Hippocampal formation (tissue), 2 donors: ENCODE data around the gene TOMM6.

Experiments
- DNase-seq, 2 donors: peaks; one replicate each; lab custom pipeline; 2025; lab: John Stamatoyannopoulos, UW

Gene TOMM6

DNA sequence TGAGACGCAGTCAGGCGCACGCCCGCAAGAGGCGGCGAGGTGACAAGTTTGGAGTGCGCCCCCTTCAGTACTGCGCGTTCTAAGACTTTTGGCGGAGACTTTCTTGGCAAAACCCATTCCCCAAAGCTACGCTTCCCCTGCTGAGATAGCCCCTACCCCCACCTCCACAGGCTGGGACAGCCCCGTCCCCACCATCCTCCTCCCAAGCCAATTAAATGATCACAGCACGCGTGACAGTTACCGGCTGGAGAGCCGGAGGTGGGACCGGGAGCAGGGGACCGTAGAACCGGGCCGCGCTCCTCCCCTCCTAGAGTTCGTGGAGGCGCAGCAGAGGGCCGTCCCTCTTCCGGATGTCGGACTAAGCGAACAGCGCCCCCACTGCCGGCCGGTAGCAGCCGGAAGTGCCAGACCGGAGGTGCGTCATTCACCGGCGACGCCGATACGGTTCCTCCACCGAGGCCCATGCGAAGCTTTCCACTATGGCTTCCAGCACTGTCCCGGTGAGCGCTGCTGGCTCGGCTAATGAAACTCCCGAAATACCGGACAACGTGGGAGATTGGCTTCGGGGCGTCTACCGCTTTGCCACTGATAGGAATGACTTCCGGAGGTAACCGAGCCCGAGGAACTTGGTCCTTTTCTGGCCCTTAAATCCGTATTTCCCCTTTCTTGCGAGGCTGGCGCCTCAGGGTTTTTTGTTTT lies at the start of gene TOMM6:
Gene TOMM6, plus strand, starts transcription at position 476 of the 699 bp plus-strand sequence. Its CDS starts 4 bp downstream, at position 480.
- DNase-seq = peak; percentile 91 to 93

DNA sequence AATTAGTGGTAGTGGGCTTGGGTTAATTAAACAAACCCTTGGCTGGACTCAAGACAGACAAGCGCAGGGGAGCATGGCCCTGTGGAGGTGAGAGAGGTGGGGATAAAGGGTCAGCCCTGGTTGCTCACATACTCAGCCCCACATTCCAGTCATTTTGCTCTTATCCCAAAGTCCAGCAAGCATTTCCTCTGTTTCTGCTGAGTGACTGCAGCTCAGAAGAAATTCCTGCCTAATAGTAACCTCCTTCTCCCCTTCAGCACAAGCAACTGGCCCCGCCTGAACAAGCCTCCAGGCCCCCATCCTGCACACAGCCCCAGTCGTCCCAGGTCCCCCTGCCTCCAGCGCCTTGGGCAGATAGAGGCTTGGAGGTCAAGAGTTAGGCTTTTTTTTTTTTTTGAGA lies 48.5 kb upstream of the TOMM6 start:
- DNase-seq = no peak

DNA sequence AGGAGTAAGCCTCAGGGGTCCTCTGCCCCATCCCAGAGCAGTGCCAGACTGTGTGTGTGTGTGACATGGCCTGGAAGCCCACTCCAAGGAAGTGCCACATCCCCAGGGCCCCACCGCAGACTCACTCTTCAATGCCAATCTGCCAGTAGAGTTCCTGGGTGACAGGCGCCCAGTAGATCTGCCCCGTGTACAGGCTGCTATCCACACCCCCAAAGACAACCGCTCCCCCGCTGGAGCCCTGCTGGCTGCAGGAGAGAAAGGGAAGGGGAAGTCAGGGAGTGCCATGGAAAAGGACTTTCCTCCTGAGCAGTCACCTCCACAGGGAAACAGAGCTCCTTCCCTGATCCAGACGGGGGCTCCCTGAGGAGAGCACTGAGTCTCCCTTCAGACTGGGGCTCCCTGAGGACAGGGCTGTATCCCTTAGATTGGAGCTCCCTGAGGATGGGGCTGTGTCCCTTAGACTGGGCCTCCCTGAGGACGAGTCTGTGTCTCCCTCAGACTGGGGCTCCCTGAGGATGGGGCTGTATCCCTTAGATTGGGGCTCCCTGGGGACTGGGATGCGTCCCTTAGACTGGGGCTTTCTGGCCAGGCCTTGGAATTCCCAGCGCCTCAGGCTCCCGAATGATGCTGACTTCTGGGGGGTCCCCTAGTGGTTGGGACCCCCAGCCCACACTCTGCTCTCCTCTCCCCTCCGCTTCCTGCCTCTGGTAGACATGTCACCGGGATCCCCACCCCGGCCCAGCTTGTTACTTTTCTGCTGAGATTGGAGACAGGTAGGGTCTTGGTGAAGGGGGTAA lies 46.9 kb upstream of the TOMM6 start:
- DNase-seq = no peak

DNA sequence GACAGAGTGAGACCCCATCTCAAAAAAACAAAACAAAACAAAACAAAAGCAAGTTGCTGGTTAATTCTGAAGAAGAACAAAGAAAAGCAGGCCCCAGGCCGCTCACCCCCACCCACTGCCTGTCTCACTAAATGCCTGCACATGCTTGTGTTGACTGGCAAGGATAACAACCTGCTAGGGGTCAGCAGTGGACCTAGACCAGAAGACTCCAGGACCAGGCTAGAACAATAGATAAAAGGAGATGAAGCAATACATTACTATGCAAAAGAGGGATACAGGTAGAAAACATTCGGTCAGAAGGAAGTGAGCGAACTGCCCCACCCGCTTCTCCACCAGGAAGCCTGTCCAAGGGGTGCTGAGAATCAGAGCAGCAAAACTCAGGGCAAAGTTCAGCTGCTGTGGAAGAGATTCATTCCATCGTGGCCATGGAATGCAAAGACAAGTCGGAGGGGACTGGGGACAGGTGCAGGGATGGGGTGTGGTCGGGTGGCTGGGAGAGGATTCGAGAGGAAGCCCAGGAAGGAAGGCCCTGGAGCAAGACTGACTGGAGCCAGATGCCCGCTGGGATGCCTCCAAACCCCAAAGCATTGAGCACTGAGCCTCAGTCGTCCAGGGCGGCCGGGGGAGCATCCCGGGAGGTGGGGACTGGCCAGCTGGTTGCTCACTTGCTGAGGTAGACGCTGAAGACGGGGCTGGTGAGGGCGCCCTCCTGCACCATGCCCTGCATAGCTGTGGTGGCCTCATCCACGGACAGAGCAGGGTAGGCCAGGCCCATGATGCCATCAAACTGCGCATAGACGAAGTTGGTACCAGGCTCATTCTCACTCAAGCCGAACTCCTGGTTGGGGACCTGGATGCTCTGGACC lies 45.6 kb upstream of the TOMM6 start:
- no peak for DNase-seq

DNA sequence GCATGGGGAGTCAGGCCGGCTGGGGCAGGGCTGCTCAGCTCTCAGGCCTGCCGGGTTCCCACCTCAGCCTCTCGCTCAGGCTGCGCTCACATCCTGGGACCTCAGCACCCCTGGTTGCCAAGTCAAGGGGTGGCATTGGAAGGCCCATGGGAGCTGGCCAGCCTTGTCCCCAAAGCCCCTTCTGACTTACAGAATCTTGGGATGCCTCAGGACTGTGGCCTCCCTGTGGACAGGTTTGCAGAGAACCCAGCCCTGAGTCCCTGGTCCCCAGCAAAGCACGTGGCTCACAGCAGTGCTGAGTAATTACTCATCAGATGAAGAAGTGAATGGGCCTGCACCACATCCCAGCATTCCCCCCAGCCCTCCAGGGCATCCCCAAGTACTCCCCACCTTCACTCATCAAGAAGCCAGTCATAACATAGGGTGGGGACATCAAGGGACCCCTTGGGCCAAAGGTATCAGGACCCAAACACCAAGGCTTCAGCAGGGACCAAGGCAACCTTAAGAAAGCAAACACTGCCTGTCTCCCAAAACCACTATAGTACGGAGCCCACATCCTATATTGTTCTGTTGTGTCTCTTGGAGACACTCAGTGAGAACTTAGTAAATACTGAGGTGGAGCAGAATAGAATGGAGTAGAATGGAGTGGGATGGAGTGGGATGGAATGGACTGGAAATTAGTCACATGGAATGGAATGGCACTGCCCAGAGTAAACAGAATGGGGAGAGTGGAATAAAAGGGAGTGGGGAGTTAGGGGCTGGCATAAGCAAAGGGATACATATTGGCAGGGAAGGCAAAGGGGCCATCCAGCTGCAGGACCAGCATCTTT lies 43.9 kb upstream of the TOMM6 start:
- no peak for DNase-seq

DNA sequence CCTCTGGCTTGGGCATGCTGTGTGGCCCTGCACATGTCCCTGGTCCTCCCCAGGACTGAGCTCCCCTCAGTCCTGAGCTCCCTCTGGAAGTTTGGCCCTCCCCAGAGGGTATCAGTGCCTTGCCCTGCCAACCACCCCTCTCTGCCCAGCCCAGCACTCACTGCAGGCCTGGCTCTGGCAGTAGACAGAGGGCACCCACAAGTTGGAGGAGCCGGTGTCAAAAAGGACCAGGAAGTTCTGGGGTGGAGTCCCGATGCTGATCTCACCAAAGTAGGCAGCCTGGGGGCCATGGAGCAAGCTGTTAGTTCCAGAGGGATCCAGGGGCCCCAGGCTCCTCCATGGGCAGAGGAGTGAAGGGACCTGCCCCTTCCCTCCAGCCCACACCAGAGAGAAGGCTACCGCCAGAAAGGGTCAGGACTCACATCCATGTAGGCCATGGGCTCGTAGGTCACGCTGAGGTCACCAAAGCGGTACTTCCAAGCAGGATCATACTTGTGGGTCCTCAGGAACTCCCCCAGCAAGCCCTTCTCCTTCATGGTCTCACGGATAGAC lies 43.2 kb upstream of the TOMM6 start:
- DNase-seq = no peak

DNA sequence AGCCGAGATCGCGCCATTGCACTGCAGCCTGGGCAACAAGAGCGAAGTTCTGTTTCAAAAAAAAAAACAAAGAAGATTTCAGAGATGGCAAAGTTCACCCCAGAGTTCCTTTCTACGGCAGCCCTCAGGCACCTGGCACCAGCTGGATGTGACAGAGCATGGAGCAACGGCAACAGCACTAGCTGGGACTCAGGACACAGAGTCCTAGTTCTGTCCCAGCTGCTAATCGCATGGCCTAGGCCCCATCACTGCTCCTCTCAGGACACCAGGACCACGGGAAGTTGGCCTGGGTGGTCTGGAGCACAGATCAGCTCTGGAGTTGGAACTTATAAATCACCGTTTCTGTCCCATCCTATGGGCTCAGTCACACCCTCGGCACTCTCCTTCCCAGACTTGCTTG lies 41.4 kb upstream of the TOMM6 start:
- no peak for DNase-seq

DNA sequence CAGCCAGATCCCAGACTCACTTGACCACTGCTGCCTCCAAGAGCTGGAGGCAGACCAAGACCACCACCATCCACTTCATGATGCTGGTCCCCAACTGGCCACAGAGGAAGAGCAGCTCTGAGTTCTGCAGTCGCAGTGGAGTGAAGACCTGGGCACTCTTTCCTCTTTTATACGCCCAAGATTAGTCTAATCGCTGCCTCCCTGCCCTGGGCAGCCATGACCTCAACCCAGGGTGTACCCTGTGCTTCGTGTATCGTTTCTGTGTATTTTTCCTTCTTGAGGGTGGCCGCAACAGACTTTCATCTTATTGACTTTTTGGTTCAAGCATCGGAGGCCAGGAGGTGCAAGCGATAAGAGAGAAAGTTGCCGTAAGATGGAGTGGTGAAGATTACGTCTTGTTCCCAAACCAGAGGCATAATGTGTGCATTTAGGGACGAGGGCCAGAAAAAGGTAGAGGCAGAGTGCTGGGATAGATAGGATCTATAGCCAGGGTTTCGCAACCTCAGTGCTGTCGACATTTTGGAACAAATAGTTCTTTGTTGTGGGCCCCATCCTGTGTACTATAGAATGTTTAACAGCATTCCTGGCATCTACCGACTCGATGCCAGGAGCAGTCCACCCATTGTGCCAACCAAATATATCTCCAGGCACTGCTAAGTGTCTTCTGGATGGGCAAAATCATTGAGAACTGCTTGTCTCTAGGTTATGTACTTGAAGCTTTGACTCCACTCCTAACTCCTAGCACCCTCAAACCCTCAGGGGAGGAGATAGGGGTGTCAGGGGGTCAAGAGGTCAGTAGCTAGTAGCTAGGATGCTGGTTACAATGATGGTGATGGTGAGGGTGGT lies 40.0 kb upstream of the TOMM6 start, which contains the start of gene PGC:
Gene PGC, minus strand, starts transcription at position 142 of the 846 bp plus-strand sequence. Its CDS starts 63 bp downstream, at position 79.
- no peak for DNase-seq

DNA sequence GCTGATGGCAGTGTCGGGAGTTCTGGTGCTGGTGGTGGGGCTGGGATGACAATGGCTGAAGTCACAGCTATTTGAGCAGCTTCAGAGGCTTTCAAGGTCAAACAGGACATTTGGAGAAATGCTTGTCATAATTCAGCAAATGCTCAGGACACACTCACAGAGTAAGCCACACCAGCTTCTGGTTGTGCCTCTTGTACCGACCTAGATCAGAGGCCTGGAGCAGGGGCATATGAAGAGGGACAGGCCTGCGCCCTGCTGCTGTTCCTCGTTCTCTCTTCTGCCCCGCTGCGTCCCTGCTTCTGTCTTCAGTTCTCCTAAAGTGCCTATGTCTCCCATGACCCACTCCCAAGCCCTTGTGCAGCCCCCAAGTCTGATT lies 39.4 kb upstream of the TOMM6 start:
- DNase-seq = no peak

DNA sequence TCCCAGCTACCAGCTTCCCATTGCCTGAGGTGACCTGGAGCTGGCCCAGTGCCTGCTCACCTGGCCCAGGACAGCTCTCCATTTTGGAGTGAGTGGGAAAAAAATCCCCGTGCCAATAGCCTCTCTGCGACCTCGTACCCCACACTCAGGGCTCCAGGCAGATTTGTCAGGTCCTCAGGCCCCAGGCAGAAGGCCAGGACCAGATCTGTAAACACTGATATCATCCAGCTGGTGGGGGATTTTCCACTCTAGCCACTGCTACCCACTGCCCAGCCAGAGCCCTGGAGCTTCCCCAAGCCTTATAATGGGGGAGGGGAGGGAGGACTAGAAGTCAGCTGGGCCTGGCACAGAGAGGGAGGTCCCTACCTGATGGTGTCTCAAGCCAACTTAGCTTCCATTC lies 39.0 kb upstream of the TOMM6 start:
- no peak for DNase-seq

DNA sequence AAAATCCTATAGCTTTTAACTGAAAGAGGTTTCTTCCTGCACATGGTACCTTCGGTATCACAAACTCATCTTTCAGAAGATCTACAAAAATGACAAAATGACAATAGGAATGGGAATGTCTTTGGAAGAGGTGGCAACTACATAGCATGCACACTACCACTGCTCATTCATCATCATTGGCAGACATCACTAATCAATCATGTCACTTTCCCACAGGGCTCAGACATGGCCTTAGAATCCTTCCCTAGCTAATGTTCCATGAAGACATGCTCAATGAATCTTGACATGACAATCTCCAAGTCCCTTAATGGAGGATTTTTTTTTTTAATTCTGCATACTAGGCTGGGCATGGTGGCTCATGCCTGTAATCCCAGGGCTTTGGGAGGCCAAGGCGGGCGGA lies 37.1 kb upstream of the TOMM6 start:
- no peak for DNase-seq

DNA sequence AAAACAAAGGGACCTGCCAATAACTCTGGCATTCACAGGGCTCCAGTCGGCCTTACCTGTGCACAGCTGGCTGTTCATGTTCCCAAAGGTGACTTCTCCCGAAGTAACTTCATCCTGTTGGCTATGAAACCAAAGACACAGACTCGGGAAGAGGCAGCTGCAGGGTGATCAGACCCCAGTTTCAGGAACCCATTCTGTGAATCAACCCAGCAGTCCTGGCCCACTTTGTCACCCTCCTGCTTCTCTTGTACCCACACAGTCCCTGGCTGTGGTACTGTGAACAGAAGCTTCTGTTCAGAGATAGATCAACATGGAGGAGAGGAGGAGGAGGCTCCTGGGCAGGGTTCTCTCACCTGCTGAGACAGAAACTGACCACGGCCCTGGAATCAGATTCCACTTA lies 31.6 kb upstream of the TOMM6 start:
- DNase-seq = no peak

DNA sequence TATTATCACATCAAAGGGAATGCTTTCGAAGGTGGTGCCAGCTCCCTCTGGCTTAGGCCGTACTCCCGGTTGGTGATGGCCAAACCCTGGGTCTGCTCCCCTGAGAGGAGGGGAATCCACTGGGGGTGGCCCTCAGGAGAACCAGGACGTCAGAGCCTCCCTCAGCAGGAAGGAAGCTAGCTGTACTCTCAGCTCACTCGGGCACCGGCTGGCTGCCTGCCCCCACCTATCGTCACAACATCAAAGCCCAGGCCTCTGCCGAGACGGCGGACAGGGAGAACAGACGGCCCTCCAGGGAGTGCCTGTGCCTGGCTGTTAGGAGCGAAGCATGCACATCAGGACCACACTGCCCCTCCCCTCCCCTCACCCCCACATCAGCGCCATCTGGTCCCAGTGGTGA lies 31.1 kb upstream of the TOMM6 start:
- no peak for DNase-seq

DNA sequence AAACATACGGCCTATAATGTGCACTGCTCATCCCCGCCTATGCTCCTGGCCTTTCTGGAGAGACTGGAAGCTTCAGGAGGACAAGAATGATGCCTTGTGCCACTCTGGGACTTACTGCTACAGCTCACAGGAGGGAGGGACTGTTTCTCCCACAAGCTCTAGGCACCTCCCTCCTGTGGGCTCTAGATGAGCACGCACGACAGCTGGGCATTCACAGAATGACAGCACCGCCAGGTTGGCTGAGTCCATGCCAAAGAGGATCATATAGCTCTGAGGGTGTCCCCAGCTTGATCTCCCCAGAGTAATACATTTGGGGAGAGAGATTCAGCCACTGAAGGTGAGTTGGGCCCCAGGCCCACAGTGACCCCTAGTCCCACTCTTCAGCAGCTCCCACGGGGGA lies 30.2 kb upstream of the TOMM6 start:
- no peak for DNase-seq

DNA sequence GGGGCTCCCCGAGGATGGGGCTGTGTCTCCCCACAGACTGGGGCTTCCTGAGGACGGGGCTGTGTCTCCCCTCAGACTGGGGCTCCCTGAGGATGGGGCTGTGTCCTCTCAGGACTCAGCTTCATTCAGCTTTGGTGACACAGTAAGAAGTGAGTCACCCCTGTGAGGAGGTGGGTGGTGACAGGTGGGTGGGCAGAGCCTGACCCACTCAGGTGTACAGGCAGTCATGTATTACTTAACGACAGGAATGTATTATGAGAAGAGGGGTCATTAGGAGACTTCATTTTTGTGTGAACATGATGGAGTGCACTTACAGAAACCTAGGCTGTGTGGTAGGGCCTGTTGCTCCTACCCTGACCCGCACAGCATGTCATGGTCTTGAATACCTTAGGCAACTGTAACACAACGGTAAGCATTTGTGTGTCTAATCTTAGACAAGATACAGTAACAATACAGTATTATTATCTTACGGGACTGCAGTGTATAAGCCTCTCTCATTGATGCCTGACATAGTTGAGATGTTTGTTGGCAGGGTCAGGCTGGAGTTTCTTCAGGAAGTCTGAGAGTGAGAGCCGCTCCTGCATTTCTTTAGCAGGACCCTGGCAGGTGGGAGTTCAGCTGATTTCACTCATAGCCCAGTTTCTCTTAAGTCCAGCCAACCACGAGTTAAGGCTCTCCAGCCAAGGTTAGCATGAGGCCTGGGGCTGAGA lies 29.4 kb upstream of the TOMM6 start:
- DNase-seq = no peak

DNA sequence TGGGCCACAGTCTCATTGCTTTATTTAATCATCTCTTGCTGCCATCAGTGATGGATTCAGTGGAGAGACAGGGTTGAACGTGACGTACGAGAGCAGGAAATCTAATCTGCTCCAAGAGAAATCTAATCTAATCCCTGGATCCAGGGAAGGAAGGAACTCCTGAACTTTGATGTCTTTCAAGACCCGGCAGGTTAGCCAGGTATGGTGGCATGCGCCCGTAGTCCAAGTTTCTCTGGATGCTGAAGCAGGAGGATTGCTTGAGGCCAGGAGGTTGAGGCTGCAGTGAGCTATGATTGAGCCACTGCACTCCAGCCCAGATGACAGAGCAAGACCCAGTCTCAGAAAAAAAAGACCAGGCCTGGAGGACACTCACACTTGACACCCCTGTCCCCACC lies 28.9 kb upstream of the TOMM6 start:
- DNase-seq = no peak

DNA sequence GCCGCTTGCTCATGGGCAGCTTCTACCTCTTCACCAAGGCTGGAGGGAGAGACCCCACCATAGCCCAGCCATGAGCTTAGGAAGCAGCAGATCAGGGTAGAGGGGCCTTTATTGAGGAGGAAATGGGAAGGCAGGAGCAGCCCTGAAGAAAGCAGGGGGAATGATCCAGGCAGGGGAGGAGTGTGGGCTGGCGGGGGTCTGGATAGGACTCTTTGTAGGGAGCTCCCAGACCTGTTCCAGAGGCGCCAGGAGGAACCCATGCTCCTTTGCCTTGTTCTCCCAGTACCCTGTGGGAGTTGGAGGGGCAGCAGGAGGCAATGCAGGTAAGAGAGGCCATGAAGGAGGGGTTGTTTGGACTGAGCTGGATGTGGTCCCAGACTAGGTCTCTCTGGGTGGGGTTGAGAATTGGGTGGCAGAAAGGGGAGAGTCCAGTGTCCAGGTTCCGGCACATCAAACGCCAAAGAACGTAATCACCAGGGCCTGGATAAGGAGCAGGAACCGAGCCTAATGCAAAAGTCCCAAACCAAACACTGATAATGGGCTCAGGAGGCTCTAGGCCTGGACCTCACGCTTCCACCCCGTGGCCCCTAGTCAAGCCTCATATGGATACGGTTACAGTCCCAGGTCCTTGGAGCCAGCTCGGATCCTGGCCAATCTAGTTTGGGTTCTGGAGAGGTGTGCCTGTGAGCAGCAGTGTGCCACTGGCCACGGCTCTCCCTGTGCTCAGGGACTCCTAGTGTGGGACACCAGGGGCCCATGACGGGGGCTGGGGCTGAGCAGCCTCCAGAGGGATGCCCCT lies 28.2 kb upstream of the TOMM6 start:
- DNase-seq = no peak

DNA sequence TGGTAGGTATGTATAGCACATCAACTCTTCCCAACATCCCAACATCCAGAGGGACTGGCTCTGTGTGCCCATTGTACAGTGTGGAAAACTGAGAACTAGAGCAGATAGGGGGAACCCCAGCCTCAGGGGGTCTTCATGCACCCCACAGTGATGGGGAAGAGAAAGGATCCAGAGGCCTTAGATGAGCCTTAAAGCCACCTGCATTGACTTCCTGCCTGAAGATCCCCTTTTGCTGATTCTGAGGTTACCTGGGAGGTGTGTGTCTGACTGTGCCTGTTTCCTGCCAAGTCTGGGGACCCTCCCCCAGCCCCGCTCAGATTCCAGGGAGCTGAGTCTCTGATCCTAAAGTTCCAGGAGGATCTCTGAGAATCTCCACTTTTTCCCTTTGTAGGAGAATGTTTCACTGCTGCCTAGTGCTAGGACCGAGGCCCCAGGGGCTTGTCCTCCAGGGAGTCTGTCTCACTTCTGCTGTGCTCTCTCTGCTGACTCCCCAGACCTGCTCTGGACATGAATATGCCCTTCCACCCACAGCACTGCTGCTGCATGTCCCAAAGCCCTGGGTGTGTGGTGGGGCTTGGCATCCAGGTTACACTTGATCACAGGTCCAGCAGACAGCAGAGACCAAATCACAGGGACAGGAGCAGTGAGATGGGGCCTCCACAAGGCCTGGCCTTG lies 27.5 kb upstream of the TOMM6 start:
- no peak for DNase-seq
